ENCODE data around the gene NOX3. TPM values are rescaled to one million over a fixed set of nuclear protein-coding genes. Genes with fewer than 3 reads are reported as not detected.

The NOX3 gene
- polyA plus RNA-seq (2012; ENCODE audit: low read depth, missing spikeins) = not detected

GRCh38 chr6:155455766-155456165 lies at the start of gene NOX3:
Gene NOX3, minus strand, starts transcription at chr6:155455839. Its CDS starts 39 bp downstream, at chr6:155455800.
- no peak for DNase-seq (ENCODE audit: insufficient read length, low spot score)
- FAIRE-seq = no peak
- no peak for TF ChIP-seq SPI1 (IDR thresholded peaks at IDR 0.05; ENCODE audit: low read depth, low read length)
- TF ChIP-seq PAX5 (IDR thresholded peaks at IDR 0.05; ENCODE audit: insufficient read depth, low read length, severe bottlenecking) = no peak
- no peak for TF ChIP-seq POU2F2 (IDR thresholded peaks at IDR 0.05; ENCODE audit: low read depth, low read length)
- no peak for TF ChIP-seq POLR2A (IDR thresholded peaks at IDR 0.05; ENCODE audit: low read depth, low read length)
- TF ChIP-seq POLR2AphosphoS5 (IDR thresholded peaks at IDR 0.05; ENCODE audit: low read depth, low read length) = no peak
- TF ChIP-seq TAF1 (IDR thresholded peaks at IDR 0.05; ENCODE audit: low read depth, low read length) = no peak

- TF ChIP-seq POU2F2 (IDR thresholded peaks at IDR 0.05; ENCODE audit: low read depth, low read length) (no peak), SPI1 (IDR thresholded peaks at IDR 0.05; ENCODE audit: low read depth, low read length) (no peak), TAF1 (IDR thresholded peaks at IDR 0.05; ENCODE audit: low read depth, low read length) (no peak), PAX5 (IDR thresholded peaks at IDR 0.05; ENCODE audit: insufficient read depth, low read length, severe bottlenecking) (no peak), POLR2A (IDR thresholded peaks at IDR 0.05; ENCODE audit: low read depth, low read length) (no peak), POLR2AphosphoS5 (IDR thresholded peaks at IDR 0.05; ENCODE audit: low read depth, low read length) (no peak)
- DNase-seq (ENCODE audit: insufficient read length, low spot score) = no peak
- FAIRE-seq = no peak
These were observed 49.4 kb upstream of the NOX3 start for GRCh38 chr6:155504848-155505607.

- FAIRE-seq (no peak), DNase-seq (ENCODE audit: insufficient read length, low spot score) (no peak)
- TF ChIP-seq PAX5 (IDR thresholded peaks at IDR 0.05; ENCODE audit: insufficient read depth, low read length, severe bottlenecking) (no peak), POLR2AphosphoS5 (IDR thresholded peaks at IDR 0.05; ENCODE audit: low read depth, low read length) (no peak), POU2F2 (IDR thresholded peaks at IDR 0.05; ENCODE audit: low read depth, low read length) (no peak), POLR2A (IDR thresholded peaks at IDR 0.05; ENCODE audit: low read depth, low read length) (no peak), TAF1 (IDR thresholded peaks at IDR 0.05; ENCODE audit: low read depth, low read length) (no peak), SPI1 (IDR thresholded peaks at IDR 0.05; ENCODE audit: low read depth, low read length) (no peak)
These were observed 46.8 kb upstream of the NOX3 start for GRCh38 chr6:155502393-155502792.

- no peak for DNase-seq (ENCODE audit: insufficient read length, low spot score)
- FAIRE-seq = peak; percentile 59
- no peak for TF ChIP-seq TAF1 (IDR thresholded peaks at IDR 0.05; ENCODE audit: low read depth, low read length)
These were observed 43.9 kb upstream of the NOX3 start for GRCh38 chr6:155499574-155499973.

GRCh38 chr6:155498370-155498769 lies 42.7 kb upstream of the NOX3 start:
- FAIRE-seq (no peak), DNase-seq (ENCODE audit: insufficient read length, low spot score) (no peak)
- no peak for TF ChIP-seq PAX5 (IDR thresholded peaks at IDR 0.05; ENCODE audit: insufficient read depth, low read length, severe bottlenecking)
- TF ChIP-seq SPI1 (IDR thresholded peaks at IDR 0.05; ENCODE audit: low read depth, low read length) = no peak

- no peak for FAIRE-seq
These were observed 41.6 kb upstream of the NOX3 start for GRCh38 chr6:155497273-155497672.

GRCh38 chr6:155495011-155495768 lies 39.6 kb upstream of the NOX3 start:
- no peak for TF ChIP-seq POLR2A (IDR thresholded peaks at IDR 0.05; ENCODE audit: low read depth, low read length)
- TF ChIP-seq POU2F2 (IDR thresholded peaks at IDR 0.05; ENCODE audit: low read depth, low read length) = no peak
- TF ChIP-seq PAX5 (IDR thresholded peaks at IDR 0.05; ENCODE audit: insufficient read depth, low read length, severe bottlenecking) = no peak
- TF ChIP-seq SPI1 (IDR thresholded peaks at IDR 0.05; ENCODE audit: low read depth, low read length) = no peak
- FAIRE-seq (no peak), DNase-seq (ENCODE audit: insufficient read length, low spot score) (no peak)

More at GRCh38 chr6:155497273-155497672, 41.6 kb upstream of the NOX3 start:
- no peak for DNase-seq (ENCODE audit: insufficient read length, low spot score)
- TF ChIP-seq POLR2A (IDR thresholded peaks at IDR 0.05; ENCODE audit: low read depth, low read length) (no peak), TAF1 (IDR thresholded peaks at IDR 0.05; ENCODE audit: low read depth, low read length) (no peak)

GRCh38 chr6:155493694-155494143 lies 38.1 kb upstream of the NOX3 start:
- no peak for TF ChIP-seq TAF1 (IDR thresholded peaks at IDR 0.05; ENCODE audit: low read depth, low read length)
- peak; percentile 85 for TF ChIP-seq POU2F2 (IDR thresholded peaks at IDR 0.05; ENCODE audit: low read depth, low read length)
- no peak for DNase-seq (ENCODE audit: insufficient read length, low spot score)
- peak; percentile 13 for FAIRE-seq

GRCh38 chr6:155493026-155493693 lies 37.5 kb upstream of the NOX3 start:
- no peak for FAIRE-seq
- DNase-seq (ENCODE audit: insufficient read length, low spot score) = no peak

More at GRCh38 chr6:155493026-155493693, 37.5 kb upstream of the NOX3 start:
- TF ChIP-seq POLR2A (IDR thresholded peaks at IDR 0.05; ENCODE audit: low read depth, low read length) (no peak), POU2F2 (IDR thresholded peaks at IDR 0.05; ENCODE audit: low read depth, low read length) (no peak), SPI1 (IDR thresholded peaks at IDR 0.05; ENCODE audit: low read depth, low read length) (no peak), POLR2AphosphoS5 (IDR thresholded peaks at IDR 0.05; ENCODE audit: low read depth, low read length) (no peak), PAX5 (IDR thresholded peaks at IDR 0.05; ENCODE audit: insufficient read depth, low read length, severe bottlenecking) (no peak), TAF1 (IDR thresholded peaks at IDR 0.05; ENCODE audit: low read depth, low read length) (no peak)

Data from GM12891 (cell line).